GM10266 (cell line): ENCODE measurements around the gene SNRNP25.
"Not testable (repeated sequence)": the region's sequence is repeated elsewhere in the genome, so short reads cannot be mapped to it uniquely, and the experiment has no call there.

Experiments
- DNase-seq: peaks from one replicate; pipeline ENCODE4 v3.0.0; 2012; ENCODE audit errors: extremely low spot score
- CTCF ChIP-seq: IDR thresholded peaks from 2 replicates; pipeline ENCODE4 v1.5.1; 2012; ENCODE audit warnings: mild to moderate bottlenecking, low read depth; ENCODE audit not compliant: control insufficient read depth, insufficient read depth; ENCODE audit errors: missing control alignments

SNRNP25 gene

GRCh38 chr16:45454-45853 is 8.2 kb upstream of the SNRNP25 start:
- no peak for DNase-seq
- no peak for TF ChIP-seq CTCF

GRCh38 chr16:46510-46909 is 7.1 kb upstream of the SNRNP25 start:
- DNase-seq, result not testable (repeated sequence)

- no peak for DNase-seq
- TF ChIP-seq CTCF, result no peak
Observed at GRCh38 chr16:47234-47633, 6.4 kb upstream of the SNRNP25 start.

GRCh38 chr16:50769-51591 is 2.6 kb upstream of the SNRNP25 start:
- DNase-seq, result no peak
- no peak for TF ChIP-seq CTCF

GRCh38 chr16:54237-54581 is 581 bp downstream of the SNRNP25 start:
- DNase-seq, result no peak
- TF ChIP-seq CTCF, result no peak

GRCh38 chr16:55571-56136 is 2.0 kb downstream of the SNRNP25 start:
- no peak for DNase-seq
- TF ChIP-seq CTCF, result no peak

GRCh38 chr16:56231-56927 is 2.8 kb downstream of the SNRNP25 start:
- TF ChIP-seq CTCF, result no peak
- DNase-seq, result no peak

GRCh38 chr16:57711-58110 is 4.1 kb downstream of the SNRNP25 start:
- DNase-seq, result no peak
- no peak for TF ChIP-seq CTCF
